Measurements from ENCODE around the gene CPAMD8.
"Not testable (repeated sequence)": the region's sequence is repeated elsewhere in the genome, so short reads cannot be mapped to it uniquely, and the experiment has no call there.

Gene CPAMD8

GRCh38 chr19:16976446-16976845 lies 50.2 kb downstream of the CPAMD8 start:
- H3K36me3 ChIP-seq (ENCODE audit: control insufficient read depth in 1 of 2, insufficient read depth in 2 of 2, low read depth in 1 of 2, low read length in 2 of 2) = no peaks in the 10 kb centered on the region
- no peak overlapping the region for H3K4me2 ChIP-seq (ENCODE audit: low read length, poor library complexity, severe bottlenecking)
- no peak overlapping the region for H3K27ac ChIP-seq (ENCODE audit: low read length, poor library complexity, severe bottlenecking)
- H3K27me3 ChIP-seq (ENCODE audit: control insufficient read depth in 1 of 2, insufficient read depth in 1 of 2, low read length in 2 of 2) = peaks cover 4% of the 10 kb centered on the region in 2 experiments
- no peak overlapping the region for H2AK5ac ChIP-seq (ENCODE audit: low read length, severe bottlenecking)
- no peak overlapping the region for H2BK15ac ChIP-seq (ENCODE audit: low read depth, poor library complexity, severe bottlenecking)
- H4K8ac ChIP-seq (ENCODE audit: low read length) = no peak overlapping the region
- H3K4me1 ChIP-seq (ENCODE audit: control insufficient read depth, insufficient read depth, low read depth, low read length) = no peaks in the 10 kb centered on the region
- H2BK120ac ChIP-seq (ENCODE audit: low read depth, low read length) = no peak overlapping the region
- H3K79me1 ChIP-seq (replicated peaks; ENCODE audit: low read length, poor library complexity, severe bottlenecking) = no peaks in the 10 kb centered on the region
- no peak overlapping the region for H2BK12ac ChIP-seq (ENCODE audit: low read length in 2 of 2)
- H2BK5ac ChIP-seq (ENCODE audit: low read depth, low read length, poor library complexity, severe bottlenecking) = no peak overlapping the region
- H4K91ac ChIP-seq (ENCODE audit: low read length) = no peak overlapping the region
- WGBS = 82% methylated on average over 5 of the region's 5 CpGs
- H3K9me3 ChIP-seq (ENCODE audit: control insufficient read depth, low read length) = no peaks in the 10 kb centered on the region
- no peak overlapping the region for H3K14ac ChIP-seq (ENCODE audit: low read length in 2 of 2)
- no peak overlapping the region for H3K4ac ChIP-seq (ENCODE audit: low read depth in 1 of 2, low read length in 2 of 2)
- H3K23ac ChIP-seq (ENCODE audit: low read length in 2 of 2) = no peak overlapping the region
- no peak overlapping the region for H3K9ac ChIP-seq (ENCODE audit: low read length)
- no peak overlapping the region for H3K18ac ChIP-seq (ENCODE audit: low read depth in 1 of 2, low read length in 2 of 2)
- no peak overlapping the region for H3K4me3 ChIP-seq (ENCODE audit: insufficient read depth in 1 of 2, low read depth in 1 of 2, low read length in 2 of 2)
- H2AFZ ChIP-seq (ENCODE audit: low read depth, low read length) = no peak overlapping the region
- DNase-seq = no peak

GRCh38 chr19:16970821-16971220 lies 55.8 kb downstream of the CPAMD8 start:
- Histone ChIP-seq H3K23ac (ENCODE audit: low read length in 2 of 2) (no peak overlapping the region), H3K14ac (ENCODE audit: low read length in 2 of 2) (no peak overlapping the region), H3K4ac (ENCODE audit: low read depth in 1 of 2, low read length in 2 of 2) (no peak overlapping the region), H2BK12ac (ENCODE audit: low read length in 2 of 2) (no peak overlapping the region), H3K27me3 (ENCODE audit: control insufficient read depth in 1 of 2, insufficient read depth in 1 of 2, low read length in 2 of 2) (no peaks in the 10 kb centered on the region), H3K79me1 (replicated peaks; ENCODE audit: low read length, poor library complexity, severe bottlenecking) (no peaks in the 10 kb centered on the region), H3K9me3 (ENCODE audit: control insufficient read depth, low read length) (peaks cover 14% of the 10 kb centered on the region), H2BK5ac (ENCODE audit: low read depth, low read length, poor library complexity, severe bottlenecking) (no peak overlapping the region), H3K4me2 (ENCODE audit: low read length, poor library complexity, severe bottlenecking) (no peak overlapping the region), H3K4me1 (ENCODE audit: control insufficient read depth, insufficient read depth, low read depth, low read length) (no peaks in the 10 kb centered on the region), H3K18ac (ENCODE audit: low read depth in 1 of 2, low read length in 2 of 2) (no peak overlapping the region), H3K27ac (ENCODE audit: low read length, poor library complexity, severe bottlenecking) (no peak overlapping the region), H2AFZ (ENCODE audit: low read depth, low read length) (no peak overlapping the region), H4K8ac (ENCODE audit: low read length) (no peak overlapping the region), H3K9ac (ENCODE audit: low read length) (no peak overlapping the region), H3K4me3 (ENCODE audit: insufficient read depth in 1 of 2, low read depth in 1 of 2, low read length in 2 of 2) (no peak overlapping the region), H2AK5ac (ENCODE audit: low read length, severe bottlenecking) (no peak overlapping the region), H4K91ac (ENCODE audit: low read length) (no peak overlapping the region), H2BK120ac (ENCODE audit: low read depth, low read length) (no peak overlapping the region), H3K36me3 (ENCODE audit: control insufficient read depth in 1 of 2, insufficient read depth in 2 of 2, low read depth in 1 of 2, low read length in 2 of 2) (no peaks in the 10 kb centered on the region), H2BK15ac (ENCODE audit: low read depth, poor library complexity, severe bottlenecking) (no peak overlapping the region)
- WGBS = 86% methylated on average over 4 of the region's 8 CpGs
- no peak for DNase-seq

GRCh38 chr19:16969135-16969534 lies 57.5 kb downstream of the CPAMD8 start:
- H3K36me3 ChIP-seq (ENCODE audit: control insufficient read depth in 1 of 2, insufficient read depth in 2 of 2, low read depth in 1 of 2, low read length in 2 of 2) = no peaks in the 10 kb centered on the region
- H4K8ac ChIP-seq (ENCODE audit: low read length) = no peak overlapping the region
- no peak overlapping the region for H3K27ac ChIP-seq (ENCODE audit: low read length, poor library complexity, severe bottlenecking)
- WGBS = 85% methylated on average over 1 of the region's 1 CpG
- no peak overlapping the region for H4K91ac ChIP-seq (ENCODE audit: low read length)
- H3K4me1 ChIP-seq (ENCODE audit: control insufficient read depth, insufficient read depth, low read depth, low read length) = no peaks in the 10 kb centered on the region
- no peaks in the 10 kb centered on the region for H3K27me3 ChIP-seq (ENCODE audit: control insufficient read depth in 1 of 2, insufficient read depth in 1 of 2, low read length in 2 of 2)
- H3K14ac ChIP-seq (ENCODE audit: low read length in 2 of 2) = no peak overlapping the region
- no peak overlapping the region for H3K4ac ChIP-seq (ENCODE audit: low read depth in 1 of 2, low read length in 2 of 2)
- peaks cover 14% of the 10 kb centered on the region for H3K9me3 ChIP-seq (ENCODE audit: control insufficient read depth, low read length)
- H3K79me1 ChIP-seq (replicated peaks; ENCODE audit: low read length, poor library complexity, severe bottlenecking) = no peaks in the 10 kb centered on the region
- H3K9ac ChIP-seq (ENCODE audit: low read length) = no peak overlapping the region
- no peak for DNase-seq
- H2BK12ac ChIP-seq (ENCODE audit: low read length in 2 of 2) = no peak overlapping the region
- H3K4me3 ChIP-seq (ENCODE audit: insufficient read depth in 1 of 2, low read depth in 1 of 2, low read length in 2 of 2) = no peak overlapping the region
- no peak overlapping the region for H3K23ac ChIP-seq (ENCODE audit: low read length in 2 of 2)
- no peak overlapping the region for H2AFZ ChIP-seq (ENCODE audit: low read depth, low read length)
- no peak overlapping the region for H2BK15ac ChIP-seq (ENCODE audit: low read depth, poor library complexity, severe bottlenecking)
- H2BK5ac ChIP-seq (ENCODE audit: low read depth, low read length, poor library complexity, severe bottlenecking) = no peak overlapping the region
- H3K4me2 ChIP-seq (ENCODE audit: low read length, poor library complexity, severe bottlenecking) = no peak overlapping the region
- H2BK120ac ChIP-seq (ENCODE audit: low read depth, low read length) = no peak overlapping the region
- no peak overlapping the region for H3K18ac ChIP-seq (ENCODE audit: low read depth in 1 of 2, low read length in 2 of 2)
- H2AK5ac ChIP-seq (ENCODE audit: low read length, severe bottlenecking) = no peak overlapping the region

- not testable (repeated sequence) for H3K9me3 ChIP-seq (ENCODE audit: control insufficient read depth, low read length); H2BK5ac ChIP-seq (ENCODE audit: low read depth, low read length, poor library complexity, severe bottlenecking); H3K4me1 ChIP-seq (ENCODE audit: control insufficient read depth, insufficient read depth, low read depth, low read length); H3K9ac ChIP-seq (ENCODE audit: low read length); H2AK5ac ChIP-seq (ENCODE audit: low read length, severe bottlenecking); H3K4me2 ChIP-seq (ENCODE audit: low read length, poor library complexity, severe bottlenecking); H3K4ac ChIP-seq (ENCODE audit: low read depth in 1 of 2, low read length in 2 of 2); H3K79me1 ChIP-seq (replicated peaks; ENCODE audit: low read length, poor library complexity, severe bottlenecking); H3K27ac ChIP-seq (ENCODE audit: low read length, poor library complexity, severe bottlenecking); H4K8ac ChIP-seq (ENCODE audit: low read length); H3K23ac ChIP-seq (ENCODE audit: low read length in 2 of 2); H2BK15ac ChIP-seq (ENCODE audit: low read depth, poor library complexity, severe bottlenecking); H3K4me3 ChIP-seq (ENCODE audit: insufficient read depth in 1 of 2, low read depth in 1 of 2, low read length in 2 of 2); H3K18ac ChIP-seq (ENCODE audit: low read depth in 1 of 2, low read length in 2 of 2); H2BK120ac ChIP-seq (ENCODE audit: low read depth, low read length); H2BK12ac ChIP-seq (ENCODE audit: low read length in 2 of 2); H2AFZ ChIP-seq (ENCODE audit: low read depth, low read length); H3K36me3 ChIP-seq (ENCODE audit: control insufficient read depth in 1 of 2, insufficient read depth in 2 of 2, low read depth in 1 of 2, low read length in 2 of 2)
- H3K27me3 ChIP-seq (ENCODE audit: control insufficient read depth in 1 of 2, insufficient read depth in 1 of 2, low read length in 2 of 2) = peaks cover 6 to 20% of the 10 kb centered on the region in 2 experiments
- peak; percentile 28 for DNase-seq
- H4K91ac ChIP-seq (ENCODE audit: low read length) = peak overlapping the region; percentile 15
- H3K14ac ChIP-seq (ENCODE audit: low read length in 2 of 2) = peak overlapping the region in 1 of 2 experiments; percentile 28
- WGBS = 52% methylated on average over 20 of the region's 20 CpGs
Measured at GRCh38 chr19:16960996-16961822, 65.4 kb downstream of the CPAMD8 start.

Data from mesenchymal stem cell (in vitro differentiated cells and primary cell).